Neural crest cell (in vitro differentiated cells): ENCODE measurements around the gene TMEM107. TPM values are rescaled to one million over a fixed set of nuclear protein-coding genes. Genes with fewer than 3 reads are reported as not detected.
A peak's percentile ranks its signal among the peaks of the same experiment; 100 is the strongest.

Experiments used
- DNase-seq: peaks from one replicate; pipeline ENCODE4 v3.0.0; 2021; ENCODE audit warnings: low read depth, mixed read lengths, low spot score
- H3K27ac Mint-ChIP-seq: one replicate; pipeline ENCODE4 v1.8.0; 2021; ENCODE audit warnings: mild to moderate bottlenecking, mixed read lengths; ENCODE audit not compliant: unreplicated experiment
- H3K27me3 Mint-ChIP-seq: 2 replicates; pipeline ENCODE4 v1.8.0; 2021; ENCODE audit warnings: low read depth, mild to moderate bottlenecking, mixed read lengths
- H3K36me3 Mint-ChIP-seq: 2 replicates; pipeline ENCODE4 v1.8.0; 2021; ENCODE audit warnings: low read depth, mild to moderate bottlenecking, mixed read lengths
- H3K4me1 Mint-ChIP-seq: 2 replicates; pipeline ENCODE4 v1.8.0; 2021; ENCODE audit warnings: mixed read lengths
- H3K4me3 Mint-ChIP-seq: one replicate; pipeline ENCODE4 v1.8.0; 2021; ENCODE audit warnings: mild to moderate bottlenecking, mixed read lengths
- H3K9me3 Mint-ChIP-seq: 2 replicates; pipeline ENCODE4 v1.8.0; 2021; ENCODE audit warnings: mixed read lengths
- total RNA-seq: library from RNA; stranded (reverse); gene quantifications from 2 replicates; pipeline ENCODE4 v1.2.1, GENCODE V29; 2021
- TF ChIP-seq, protein P1 (sequence below): fragments of 200-600 bp; sonication (generic); conservative IDR thresholded peaks from 2 replicates; pipeline ENCODE4 v1.5.0; 2021; ENCODE audit warnings: antibody characterized with exemption, mild to moderate bottlenecking

The TMEM107 gene
- total RNA-seq, 1 donor from 2014 or later = 41.4 TPM

DNA sequence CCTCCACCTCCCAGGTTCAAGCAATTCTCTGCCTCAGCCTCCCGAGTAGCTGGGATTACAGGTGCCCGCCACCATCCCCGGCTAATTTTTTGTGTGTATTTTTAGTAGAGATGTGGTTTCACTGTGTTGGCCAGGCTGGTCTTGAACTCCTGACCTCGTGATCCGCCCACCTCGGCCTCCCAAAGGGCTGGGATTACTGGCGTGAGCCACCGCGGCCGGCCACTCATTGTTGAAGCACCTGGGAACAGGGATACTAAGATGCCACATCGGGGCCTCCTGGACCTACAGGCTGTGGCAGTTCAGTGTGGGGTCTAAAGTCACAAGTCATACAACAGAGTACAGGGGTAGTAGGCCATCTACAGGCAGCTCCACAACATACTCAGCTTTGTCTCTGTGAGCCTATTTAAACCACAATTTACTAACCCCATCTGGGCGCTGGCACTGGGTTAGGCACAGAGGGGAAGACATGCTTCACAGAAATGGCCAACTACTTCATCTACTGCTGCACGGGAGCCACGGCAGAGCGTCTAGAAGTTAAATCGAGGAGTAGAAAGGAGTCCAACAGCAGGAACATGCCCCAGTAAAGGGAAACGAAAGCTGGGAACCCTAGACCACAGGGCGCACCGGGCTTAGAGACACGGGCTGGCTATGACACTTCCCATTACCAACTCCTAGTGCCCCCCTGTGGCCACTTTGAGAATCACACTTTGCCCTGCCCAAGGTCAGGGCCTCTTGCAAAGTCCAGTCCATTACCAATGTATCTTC is 17.7 kb downstream of the TMEM107 start:
- Mint-ChIP-seq H3K36me3 (peaks cover 12% of the 10 kb centered on the region), H3K27me3 (peaks cover 2% of the 10 kb centered on the region), H3K9me3 (no peaks in the 10 kb centered on the region), H3K4me1 (peaks cover 30% of the 10 kb centered on the region), H3K27ac (no peak overlapping the region), H3K4me3 (peak overlapping the region; percentile 93)
- TF ChIP-seq, protein P1, sequence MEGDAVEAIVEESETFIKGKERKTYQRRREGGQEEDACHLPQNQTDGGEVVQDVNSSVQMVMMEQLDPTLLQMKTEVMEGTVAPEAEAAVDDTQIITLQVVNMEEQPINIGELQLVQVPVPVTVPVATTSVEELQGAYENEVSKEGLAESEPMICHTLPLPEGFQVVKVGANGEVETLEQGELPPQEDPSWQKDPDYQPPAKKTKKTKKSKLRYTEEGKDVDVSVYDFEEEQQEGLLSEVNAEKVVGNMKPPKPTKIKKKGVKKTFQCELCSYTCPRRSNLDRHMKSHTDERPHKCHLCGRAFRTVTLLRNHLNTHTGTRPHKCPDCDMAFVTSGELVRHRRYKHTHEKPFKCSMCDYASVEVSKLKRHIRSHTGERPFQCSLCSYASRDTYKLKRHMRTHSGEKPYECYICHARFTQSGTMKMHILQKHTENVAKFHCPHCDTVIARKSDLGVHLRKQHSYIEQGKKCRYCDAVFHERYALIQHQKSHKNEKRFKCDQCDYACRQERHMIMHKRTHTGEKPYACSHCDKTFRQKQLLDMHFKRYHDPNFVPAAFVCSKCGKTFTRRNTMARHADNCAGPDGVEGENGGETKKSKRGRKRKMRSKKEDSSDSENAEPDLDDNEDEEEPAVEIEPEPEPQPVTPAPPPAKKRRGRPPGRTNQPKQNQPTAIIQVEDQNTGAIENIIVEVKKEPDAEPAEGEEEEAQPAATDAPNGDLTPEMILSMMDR = peak; percentile 86
- peak; percentile 97 for DNase-seq

- TF ChIP-seq, protein P1 = no peak
- peak; percentile 98 for DNase-seq
- Mint-ChIP-seq H3K27ac (no peak overlapping the region), H3K4me1 (peaks cover 26% of the 10 kb centered on the region), H3K4me3 (no peak overlapping the region), H3K36me3 (peaks cover 9% of the 10 kb centered on the region), H3K9me3 (no peaks in the 10 kb centered on the region), H3K27me3 (peaks cover 2% of the 10 kb centered on the region)
Measured at GRCh38 chr17:8156246-8156992, 19.8 kb downstream of the TMEM107 start.

DNA sequence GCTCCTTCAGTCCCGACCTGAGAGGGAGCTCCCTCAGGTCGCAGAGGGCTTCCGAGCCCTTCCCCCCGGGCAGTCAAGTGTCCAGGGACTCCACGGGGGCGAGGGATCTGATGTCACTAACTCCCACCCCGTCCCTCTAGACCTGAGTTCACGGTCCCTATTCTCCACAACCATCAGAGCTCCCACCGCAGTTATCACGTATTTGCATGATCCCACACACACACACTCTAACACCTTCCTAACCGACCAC is 20.3 kb downstream of the TMEM107 start:
- DNase-seq = no peak
- no peaks in the 10 kb centered on the region for H3K9me3 Mint-ChIP-seq
- TF ChIP-seq, protein P1 = no peak
- H3K27ac Mint-ChIP-seq = no peak overlapping the region
- H3K36me3 Mint-ChIP-seq = peaks cover 9% of the 10 kb centered on the region
- peaks cover 22% of the 10 kb centered on the region for H3K4me1 Mint-ChIP-seq
- no peak overlapping the region for H3K4me3 Mint-ChIP-seq
- H3K27me3 Mint-ChIP-seq = peaks cover 2% of the 10 kb centered on the region

GRCh38 chr17:8155231-8155995 is 20.8 kb downstream of the TMEM107 start:
- DNase-seq = no peak
- Mint-ChIP-seq H3K27me3 (peaks cover 2% of the 10 kb centered on the region), H3K27ac (no peak overlapping the region), H3K4me1 (peaks cover 20% of the 10 kb centered on the region), H3K36me3 (peaks cover 9% of the 10 kb centered on the region), H3K4me3 (no peak overlapping the region), H3K9me3 (no peaks in the 10 kb centered on the region)
- TF ChIP-seq, protein P1 = no peak

DNA sequence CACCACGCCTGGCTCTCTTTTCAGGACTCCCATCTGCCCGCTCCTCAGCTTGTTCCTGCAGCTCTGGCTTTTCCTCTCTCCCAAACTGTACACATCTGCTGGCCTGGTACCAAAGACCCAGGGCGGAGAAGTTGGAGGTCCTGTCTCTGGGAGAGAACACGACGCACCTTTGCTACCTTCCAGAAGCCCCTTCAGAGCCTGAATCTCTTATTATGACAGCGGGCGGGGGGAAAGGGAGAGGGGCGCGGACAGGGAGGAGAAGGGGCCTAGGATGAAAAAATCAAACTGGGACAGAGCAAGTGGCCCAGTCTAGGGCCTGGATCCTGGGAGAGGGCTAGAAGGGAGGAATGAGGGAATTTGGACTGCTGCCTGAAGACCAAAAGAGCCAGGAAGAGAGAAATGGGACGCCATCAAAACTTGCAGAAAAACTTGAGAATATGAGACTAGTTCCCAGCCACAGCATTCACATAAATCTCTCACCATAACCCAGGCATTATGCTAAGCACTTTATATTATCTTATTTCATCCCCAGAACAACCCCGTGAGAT is 21.5 kb downstream of the TMEM107 start:
- DNase-seq = no peak
- Mint-ChIP-seq H3K4me1 (peaks cover 13% of the 10 kb centered on the region), H3K9me3 (no peaks in the 10 kb centered on the region), H3K27ac (peak overlapping the region; percentile 50), H3K27me3 (peaks cover 2% of the 10 kb centered on the region), H3K36me3 (peaks cover 5% of the 10 kb centered on the region), H3K4me3 (no peak overlapping the region)
- TF ChIP-seq, protein P1 = no peak
